DOHH2 (cell line): ENCODE results near the gene NUDT3.

Source experiments
- H3F3A ChIP-seq: fragments of 200-600 bp; sonication (generic), shearing (Covaris generic); 2 replicates; pipeline ENCODE4 v1.6.0; 2016; ENCODE audit warnings: antibody characterized with exemption, mild to moderate bottlenecking; ENCODE audit not compliant: control insufficient read depth, insufficient read depth
- H3K27ac ChIP-seq: fragments of 200-600 bp; sonication (generic); 2 replicates; pipeline ENCODE4 v1.5.1; 2014; ENCODE audit warnings: low read depth, mild to moderate bottlenecking, low read length, moderate library complexity
- H3K27me3 ChIP-seq: fragments of 200-600 bp; sonication (generic); 2 replicates; pipeline ENCODE4 v1.6.1; 2014; ENCODE audit warnings: mild to moderate bottlenecking, low read length, mixed read lengths; ENCODE audit not compliant: control insufficient read depth
- H3K36me3 ChIP-seq: fragments of 200-600 bp; sonication (generic); 2 replicates; pipeline ENCODE4 v1.6.1; 2014; ENCODE audit warnings: mild to moderate bottlenecking, low read length, moderate library complexity, mixed read lengths; ENCODE audit not compliant: control insufficient read depth
- H3K4me1 ChIP-seq: fragments of 200-600 bp; sonication (generic); 2 replicates; pipeline ENCODE4 v1.6.1; 2014; ENCODE audit warnings: mild to moderate bottlenecking, low read length, mixed read lengths; ENCODE audit not compliant: control insufficient read depth
- H3K4me2 ChIP-seq: fragments of 200-600 bp; sonication (generic); 2 replicates; pipeline ENCODE4 v1.6.0; 2014; ENCODE audit warnings: mild to moderate bottlenecking, low read length, moderate library complexity
- H3K4me3 ChIP-seq: fragments of 200-600 bp; sonication (generic); 2 replicates; pipeline ENCODE4 v1.5.1; 2014; ENCODE audit warnings: mild to moderate bottlenecking, low read length, mixed read lengths
- H3K79me2 ChIP-seq: fragments of 200-600 bp; sonication (generic); 2 replicates; pipeline ENCODE4 v1.6.1; 2014; ENCODE audit warnings: mild to moderate bottlenecking, low read length, mixed read lengths; ENCODE audit not compliant: control insufficient read depth
- H3K9me2 ChIP-seq: fragments of 200-600 bp; sonication (generic); replicated peaks from 2 replicates; pipeline ENCODE4 v1.6.1; 2014; ENCODE audit warnings: mild to moderate bottlenecking, low read length, mixed read lengths; ENCODE audit not compliant: control insufficient read depth
- H3K9me3 ChIP-seq: fragments of 200-600 bp; sonication (generic); 2 replicates; pipeline ENCODE4 v1.6.1; 2014; ENCODE audit warnings: antibody characterized with exemption, low read length, mixed read lengths; ENCODE audit not compliant: control insufficient read depth, insufficient read depth
- H4K20me1 ChIP-seq: fragments of 200-600 bp; sonication (generic); 2 replicates; pipeline ENCODE4 v1.6.0; 2014; ENCODE audit warnings: low read depth, mild to moderate bottlenecking, antibody characterized with exemption, low read length, moderate library complexity; ENCODE audit not compliant: control insufficient read depth, insufficient read depth
- EZH2phosphoT487 ChIP-seq: fragments of 200-600 bp; sonication (generic); IDR thresholded peaks from 2 replicates; pipeline ENCODE4 v1.6.1; 2017; ENCODE audit warnings: borderline replicate concordance, mild to moderate bottlenecking, antibody characterized with exemption, low read length, moderate library complexity, mixed read lengths
- TF ChIP-seq, protein P1 (sequence below): fragments of 200-600 bp; sonication (generic); IDR thresholded peaks from one replicate; pipeline ENCODE4 v1.5.1; 2014; ENCODE audit warnings: antibody characterized with exemption, mild to moderate bottlenecking, low read depth, low read length; ENCODE audit not compliant: poor library complexity, severe bottlenecking

Gene NUDT3

GRCh38 chr6:34237316-34237721 lies 155.2 kb downstream of the NUDT3 start:
- Histone ChIP-seq H3K4me3 (peak overlapping the region; percentile 82), H3K79me2 (peaks cover 57% of the 10 kb centered on the region), H3K9me2 (no peaks in the 10 kb centered on the region), H3K9me3 (no peaks in the 10 kb centered on the region), H3K4me1 (peaks cover 53% of the 10 kb centered on the region), H3F3A (peaks cover 57% of the 10 kb centered on the region), H3K27ac (peak overlapping the region; percentile 94), H3K27me3 (no peaks in the 10 kb centered on the region), H3K4me2 (peak overlapping the region; percentile 69), H4K20me1 (peaks cover 28% of the 10 kb centered on the region), H3K36me3 (peaks cover 51% of the 10 kb centered on the region)
- TF ChIP-seq, protein P1, sequence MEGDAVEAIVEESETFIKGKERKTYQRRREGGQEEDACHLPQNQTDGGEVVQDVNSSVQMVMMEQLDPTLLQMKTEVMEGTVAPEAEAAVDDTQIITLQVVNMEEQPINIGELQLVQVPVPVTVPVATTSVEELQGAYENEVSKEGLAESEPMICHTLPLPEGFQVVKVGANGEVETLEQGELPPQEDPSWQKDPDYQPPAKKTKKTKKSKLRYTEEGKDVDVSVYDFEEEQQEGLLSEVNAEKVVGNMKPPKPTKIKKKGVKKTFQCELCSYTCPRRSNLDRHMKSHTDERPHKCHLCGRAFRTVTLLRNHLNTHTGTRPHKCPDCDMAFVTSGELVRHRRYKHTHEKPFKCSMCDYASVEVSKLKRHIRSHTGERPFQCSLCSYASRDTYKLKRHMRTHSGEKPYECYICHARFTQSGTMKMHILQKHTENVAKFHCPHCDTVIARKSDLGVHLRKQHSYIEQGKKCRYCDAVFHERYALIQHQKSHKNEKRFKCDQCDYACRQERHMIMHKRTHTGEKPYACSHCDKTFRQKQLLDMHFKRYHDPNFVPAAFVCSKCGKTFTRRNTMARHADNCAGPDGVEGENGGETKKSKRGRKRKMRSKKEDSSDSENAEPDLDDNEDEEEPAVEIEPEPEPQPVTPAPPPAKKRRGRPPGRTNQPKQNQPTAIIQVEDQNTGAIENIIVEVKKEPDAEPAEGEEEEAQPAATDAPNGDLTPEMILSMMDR, result no peak
- no peak for TF ChIP-seq EZH2phosphoT487

GRCh38 chr6:34236443-34237315 lies 155.8 kb downstream of the NUDT3 start, which contains the start of gene HMGA1:
HMGA1 (plus strand) TSS chr6:34236873; CDS start chr6:34240781, 3,908 bp downstream.
- peaks cover 45% of the 10 kb centered on the region for H3K36me3 ChIP-seq
- H3K27ac ChIP-seq, result peak within 1 kb of the TSS; percentile 94
- H3K4me3 ChIP-seq, result peak within 1 kb of the TSS; percentile 82
- TF ChIP-seq EZH2phosphoT487, result no peak
- TF ChIP-seq, protein P1, result no peak
- H3K9me3 ChIP-seq, result no peaks in the 10 kb centered on the region
- peaks cover 50% of the 10 kb centered on the region for H3F3A ChIP-seq
- peaks cover 48% of the 10 kb centered on the region for H3K4me1 ChIP-seq
- H3K4me2 ChIP-seq, result peak within 1 kb of the TSS; percentile 95
- no peaks in the 10 kb centered on the region for H3K9me2 ChIP-seq
- peaks cover 26% of the 10 kb centered on the region; the same call in 1 of the 2 replicates for H4K20me1 ChIP-seq
- peaks cover 51% of the 10 kb centered on the region for H3K79me2 ChIP-seq
- H3K27me3 ChIP-seq, result no peaks in the 10 kb centered on the region

DNA sequence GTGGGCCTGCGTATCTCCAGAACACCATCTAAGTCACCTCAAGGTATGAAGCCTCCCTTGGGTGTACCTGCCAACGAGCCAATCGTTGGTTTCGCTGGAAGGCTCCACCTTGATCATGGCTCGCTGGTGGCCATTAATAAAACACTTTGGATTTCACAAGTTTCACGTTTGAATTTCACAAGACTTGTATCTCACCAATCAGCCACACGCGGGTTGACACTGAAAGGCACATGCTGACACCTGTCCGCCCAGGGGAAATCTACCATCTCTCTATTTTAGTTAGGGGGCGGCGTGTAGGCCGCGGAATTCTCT lies 156.4 kb downstream of the NUDT3 start:
- H3K9me3 ChIP-seq, result no peaks in the 10 kb centered on the region
- no peaks in the 10 kb centered on the region for H3K27me3 ChIP-seq
- H3K9me2 ChIP-seq, result no peaks in the 10 kb centered on the region
- peaks cover 44% of the 10 kb centered on the region for H3F3A ChIP-seq
- H4K20me1 ChIP-seq, result peaks cover 23% of the 10 kb centered on the region; the same call in 1 of the 2 replicates
- peaks cover 39% of the 10 kb centered on the region for H3K36me3 ChIP-seq
- peak overlapping the region; percentile 82 for H3K4me3 ChIP-seq
- peaks cover 42% of the 10 kb centered on the region for H3K4me1 ChIP-seq
- peak overlapping the region; percentile 95 for H3K4me2 ChIP-seq
- peak overlapping the region; percentile 86 for H3K27ac ChIP-seq
- no peak for TF ChIP-seq EZH2phosphoT487
- TF ChIP-seq, protein P1, result no peak
- H3K79me2 ChIP-seq, result peaks cover 45% of the 10 kb centered on the region
